ENCODE measurements around the gene STAT4.

DNA sequence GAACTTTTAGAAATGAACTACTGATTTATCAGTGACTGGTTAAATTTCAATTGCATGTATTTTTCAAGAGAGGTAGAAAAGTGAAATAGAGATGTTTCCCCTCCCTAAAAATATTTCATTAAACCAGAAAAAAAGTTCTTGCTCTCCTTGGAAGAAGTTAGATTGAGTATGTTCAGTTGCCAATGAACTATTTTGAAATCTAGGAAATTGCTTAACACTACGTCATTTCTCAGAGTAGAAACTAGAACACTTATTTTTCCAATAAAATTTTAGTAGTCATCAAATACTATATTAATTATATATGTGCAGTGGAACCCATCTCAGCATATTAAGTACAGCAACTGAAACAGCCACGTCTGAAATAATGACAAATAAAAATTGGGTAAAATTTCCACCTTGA is 85.0 kb downstream of the STAT4 start:
- TF ChIP-seq POLR2A (IDR thresholded peaks at IDR 0.05; ENCODE audit: extremely low read depth, insufficient read length), result no peak
- TF ChIP-seq, protein P1, sequence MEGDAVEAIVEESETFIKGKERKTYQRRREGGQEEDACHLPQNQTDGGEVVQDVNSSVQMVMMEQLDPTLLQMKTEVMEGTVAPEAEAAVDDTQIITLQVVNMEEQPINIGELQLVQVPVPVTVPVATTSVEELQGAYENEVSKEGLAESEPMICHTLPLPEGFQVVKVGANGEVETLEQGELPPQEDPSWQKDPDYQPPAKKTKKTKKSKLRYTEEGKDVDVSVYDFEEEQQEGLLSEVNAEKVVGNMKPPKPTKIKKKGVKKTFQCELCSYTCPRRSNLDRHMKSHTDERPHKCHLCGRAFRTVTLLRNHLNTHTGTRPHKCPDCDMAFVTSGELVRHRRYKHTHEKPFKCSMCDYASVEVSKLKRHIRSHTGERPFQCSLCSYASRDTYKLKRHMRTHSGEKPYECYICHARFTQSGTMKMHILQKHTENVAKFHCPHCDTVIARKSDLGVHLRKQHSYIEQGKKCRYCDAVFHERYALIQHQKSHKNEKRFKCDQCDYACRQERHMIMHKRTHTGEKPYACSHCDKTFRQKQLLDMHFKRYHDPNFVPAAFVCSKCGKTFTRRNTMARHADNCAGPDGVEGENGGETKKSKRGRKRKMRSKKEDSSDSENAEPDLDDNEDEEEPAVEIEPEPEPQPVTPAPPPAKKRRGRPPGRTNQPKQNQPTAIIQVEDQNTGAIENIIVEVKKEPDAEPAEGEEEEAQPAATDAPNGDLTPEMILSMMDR (IDR thresholded peaks at IDR 0.05; ENCODE audit: low read depth, low read length), result no peak
- TF ChIP-seq, protein P2, sequence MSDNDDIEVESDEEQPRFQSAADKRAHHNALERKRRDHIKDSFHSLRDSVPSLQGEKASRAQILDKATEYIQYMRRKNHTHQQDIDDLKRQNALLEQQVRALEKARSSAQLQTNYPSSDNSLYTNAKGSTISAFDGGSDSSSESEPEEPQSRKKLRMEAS (IDR thresholded peaks at IDR 0.05; ENCODE audit: low read depth, low read length), result no peak
- TF ChIP-seq MYC (IDR thresholded peaks at IDR 0.05; ENCODE audit: low read depth, low read length), result no peak

Data from NB4 (cell line).